Lower lobe of right lung (tissue), 2 donors: ENCODE measurements around the gene GLCE. TPM values are rescaled to one million over a fixed set of nuclear protein-coding genes. Genes with fewer than 3 reads are reported as not detected.

ENCODE experiments used
- ATAC-seq, 2 donors: fragments of 200-7000 bp; cut with Tn5 transposase; one replicate each; pipeline ENCODE4 v1.9.1; 2020 to 2022; ENCODE audit warnings: mild to moderate bottlenecking in 2 of 2, moderate library complexity in 2 of 2
- DNase-seq: peaks from one replicate; pipeline ENCODE4 v3.0.0-alpha.2; 2020
- H3K27ac ChIP-seq: fragments of 200-600 bp; one replicate; pipeline ENCODE4 v1.8.0; 2022
- H3K27me3 ChIP-seq: fragments of 200-600 bp; one replicate; pipeline ENCODE4 v1.8.0; 2022; ENCODE audit warnings: low read depth
- H3K36me3 ChIP-seq: fragments of 200-600 bp; one replicate; pipeline ENCODE4 v1.8.0; 2022; ENCODE audit warnings: mild to moderate bottlenecking
- H3K4me1 ChIP-seq: fragments of 200-600 bp; one replicate; pipeline ENCODE4 v1.8.0; 2022
- H3K4me3 ChIP-seq: fragments of 200-600 bp; one replicate; pipeline ENCODE4 v1.8.0; 2022; ENCODE audit warnings: mild to moderate bottlenecking
- H3K9me3 ChIP-seq: fragments of 200-600 bp; one replicate; pipeline ENCODE4 v1.8.0; 2022
- CTCF ChIP-seq: fragments of 200-600 bp; IDR thresholded peaks from one replicate; pipeline ENCODE4 v1.8.0; 2022; ENCODE audit warnings: antibody characterized with exemption, mild to moderate bottlenecking
- intact Hi-C: fragments of 100-400 bp; cut with DNase I; formaldehyde crosslinking; loops from one replicate; pipeline ENCODE4 v1.11.0; 2022
- total RNA-seq: library from RNA; stranded (reverse); fragmentation: NEBNext Ultra II Directional; extraction: Animal tissue kit (Norgen Biotek cat#: 25700); gene quantifications from one replicate; pipeline ENCODE4 v1.2.1, GENCODE V29; 2021
- donor health status: DM: no; HTN: yes; CAD: no; lungs with severe emphysema.

The GLCE gene
- total RNA-seq, 1 donor from 2014 or later = 19.0 TPM

- no peaks in the 10 kb centered on the region for H3K9me3 ChIP-seq
- ATAC-seq (no peak), DNase-seq (no peak)
- no peak overlapping the region for H3K4me3 ChIP-seq
- intact Hi-C loops = no loop called here
- no peak overlapping the region for H3K27ac ChIP-seq
- TF ChIP-seq CTCF = no peak
- H3K36me3 ChIP-seq = peaks cover 7% of the 10 kb centered on the region
- H3K27me3 ChIP-seq = no peaks in the 10 kb centered on the region
- no peaks in the 10 kb centered on the region for H3K4me1 ChIP-seq
Measured at GRCh38 chr15:69272891-69273290, 112.5 kb downstream of the GLCE start.

- TF ChIP-seq CTCF = no peak
- Histone ChIP-seq H3K36me3 (no peaks in the 10 kb centered on the region), H3K9me3 (no peaks in the 10 kb centered on the region), H3K27ac (no peak overlapping the region), H3K4me1 (no peaks in the 10 kb centered on the region), H3K4me3 (no peak overlapping the region), H3K27me3 (no peaks in the 10 kb centered on the region)
- intact Hi-C loops = no loop called here
- DNase-seq (no peak), ATAC-seq (no peak)
Measured at GRCh38 chr15:69275074-69275670, 114.7 kb downstream of the GLCE start.

GRCh38 chr15:69275933-69276560 lies 115.6 kb downstream of the GLCE start:
- Histone ChIP-seq H3K27me3 (no peaks in the 10 kb centered on the region), H3K27ac (no peak overlapping the region), H3K36me3 (no peaks in the 10 kb centered on the region), H3K4me3 (no peak overlapping the region), H3K4me1 (no peaks in the 10 kb centered on the region), H3K9me3 (no peaks in the 10 kb centered on the region)
- ATAC-seq (no peak), DNase-seq (no peak)
- intact Hi-C loops = no loop called here
- no peak for TF ChIP-seq CTCF

GRCh38 chr15:69277316-69277715 lies 116.9 kb downstream of the GLCE start:
- H3K36me3 ChIP-seq = no peaks in the 10 kb centered on the region
- no peak overlapping the region for H3K27ac ChIP-seq
- no peaks in the 10 kb centered on the region for H3K9me3 ChIP-seq
- no peaks in the 10 kb centered on the region for H3K27me3 ChIP-seq
- intact Hi-C loops = no loop called here
- TF ChIP-seq CTCF = no peak
- no peak overlapping the region for H3K4me3 ChIP-seq
- DNase-seq = no peak
- no peaks in the 10 kb centered on the region for H3K4me1 ChIP-seq
- no peak for ATAC-seq

- Histone ChIP-seq H3K36me3 (no peaks in the 10 kb centered on the region), H3K27me3 (no peaks in the 10 kb centered on the region), H3K9me3 (no peaks in the 10 kb centered on the region), H3K27ac (no peak overlapping the region), H3K4me1 (no peaks in the 10 kb centered on the region), H3K4me3 (no peak overlapping the region)
- DNase-seq (no peak), ATAC-seq (no peak)
- no peak for TF ChIP-seq CTCF
- intact Hi-C loops = no loop called here
Measured at GRCh38 chr15:69279636-69280035, 119.2 kb downstream of the GLCE start.
